ENCODE measurements around the gene FMN2.

GRCh38 chr1:240189386-240189989 is 97.8 kb downstream of the FMN2 start:
- peak; percentile 90 for TF ChIP-seq CTCF (IDR thresholded peaks at IDR 0.05; ENCODE audit: low read depth, low read length)
- no peak for TF ChIP-seq EZH2phosphoT487 (IDR thresholded peaks at IDR 0.05; ENCODE audit: low read depth)
